ENCODE measurements around the gene RINL.
"Not testable (repeated sequence)": the region's sequence is repeated elsewhere in the genome, so short reads cannot be mapped to it uniquely, and the experiment has no call there.

The RINL gene

GRCh38 chr19:38873400-38873799 lies 4.7 kb downstream of the RINL start:
- DNase-seq = not testable (repeated sequence)

- DNase-seq = no peak
Observed at GRCh38 chr19:38870612-38871011, 7.5 kb downstream of the RINL start.

- peak; percentile 91 for DNase-seq
Observed at GRCh38 chr19:38869836-38870607, 8.1 kb downstream of the RINL start.

GRCh38 chr19:38869160-38869835 lies 8.8 kb downstream of the RINL start:
- DNase-seq = no peak

- DNase-seq = no peak
Observed at GRCh38 chr19:38868551-38868950, 9.5 kb downstream of the RINL start.

- DNase-seq = no peak
Observed at GRCh38 chr19:38867171-38867780, 10.8 kb downstream of the RINL start.

GRCh38 chr19:38862321-38863059 lies 15.6 kb downstream of the RINL start:
- DNase-seq = no peak

GRCh38 chr19:38861368-38861767 lies 16.7 kb downstream of the RINL start:
- no peak for DNase-seq

- DNase-seq = not testable (repeated sequence)
Observed at GRCh38 chr19:38859631-38860204, 18.4 kb downstream of the RINL start.

- no peak for DNase-seq
Observed at GRCh38 chr19:38856813-38857212, 21.3 kb downstream of the RINL start.

GRCh38 chr19:38855751-38856150 lies 22.3 kb downstream of the RINL start:
- DNase-seq = not testable (repeated sequence)

GRCh38 chr19:38854961-38855360 lies 23.1 kb downstream of the RINL start:
- not testable (repeated sequence) for DNase-seq

- DNase-seq = no peak
Observed at GRCh38 chr19:38853214-38853613, 24.9 kb downstream of the RINL start.

- DNase-seq = peak; percentile 62
Observed at GRCh38 chr19:38852231-38853044, 25.6 kb downstream of the RINL start.

- DNase-seq = peak; percentile 83
Observed at GRCh38 chr19:38851622-38852230, 26.3 kb downstream of the RINL start.

GRCh38 chr19:38850976-38851621 lies 27.0 kb downstream of the RINL start:
- peak; percentile 27 for DNase-seq

GRCh38 chr19:38850436-38850975 lies 27.6 kb downstream of the RINL start:
- peak; percentile 98 for DNase-seq

GRCh38 chr19:38849860-38850435 lies 28.1 kb downstream of the RINL start, which contains the start of gene HNRNPL:
Gene HNRNPL (minus strand): TSS chr19:38849986. CDS start chr19:38849966, 20 bp downstream.
- peak; percentile 98 for DNase-seq

GRCh38 chr19:38849147-38849859 lies 28.8 kb downstream of the RINL start:
- DNase-seq = peak; percentile 94

Measured in effector CD4-positive, alpha-beta T cell (primary cell).